ENCODE results near the gene GABRD. TPM values are rescaled to one million over a fixed set of nuclear protein-coding genes. Genes with fewer than 3 reads are reported as not detected.
"Not testable (repeated sequence)": the region's sequence is repeated elsewhere in the genome, so short reads cannot be mapped to it uniquely, and the experiment has no call there.

Gene GABRD
- total RNA-seq, 1 donor: not detected

GRCh38 chr1:1980467-1981141 lies 38.5 kb upstream of the GABRD start:
- H3K4me3 ChIP-seq (ENCODE audit: low read depth, low read length): no peak overlapping the region
- DNase-seq (ENCODE audit: low read depth): no peak
- TF ChIP-seq, protein P1, sequence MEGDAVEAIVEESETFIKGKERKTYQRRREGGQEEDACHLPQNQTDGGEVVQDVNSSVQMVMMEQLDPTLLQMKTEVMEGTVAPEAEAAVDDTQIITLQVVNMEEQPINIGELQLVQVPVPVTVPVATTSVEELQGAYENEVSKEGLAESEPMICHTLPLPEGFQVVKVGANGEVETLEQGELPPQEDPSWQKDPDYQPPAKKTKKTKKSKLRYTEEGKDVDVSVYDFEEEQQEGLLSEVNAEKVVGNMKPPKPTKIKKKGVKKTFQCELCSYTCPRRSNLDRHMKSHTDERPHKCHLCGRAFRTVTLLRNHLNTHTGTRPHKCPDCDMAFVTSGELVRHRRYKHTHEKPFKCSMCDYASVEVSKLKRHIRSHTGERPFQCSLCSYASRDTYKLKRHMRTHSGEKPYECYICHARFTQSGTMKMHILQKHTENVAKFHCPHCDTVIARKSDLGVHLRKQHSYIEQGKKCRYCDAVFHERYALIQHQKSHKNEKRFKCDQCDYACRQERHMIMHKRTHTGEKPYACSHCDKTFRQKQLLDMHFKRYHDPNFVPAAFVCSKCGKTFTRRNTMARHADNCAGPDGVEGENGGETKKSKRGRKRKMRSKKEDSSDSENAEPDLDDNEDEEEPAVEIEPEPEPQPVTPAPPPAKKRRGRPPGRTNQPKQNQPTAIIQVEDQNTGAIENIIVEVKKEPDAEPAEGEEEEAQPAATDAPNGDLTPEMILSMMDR (IDR thresholded peaks at IDR 0.05; ENCODE audit: insufficient read depth, low read length): no peak

- H3K4me3 ChIP-seq (ENCODE audit: low read depth, low read length): no peak overlapping the region
- TF ChIP-seq, protein P1 (IDR thresholded peaks at IDR 0.05; ENCODE audit: insufficient read depth, low read length): no peak
- DNase-seq (ENCODE audit: low read depth): no peak
These were observed 38.0 kb upstream of the GABRD start for GRCh38 chr1:1981142-1981500.

DNA sequence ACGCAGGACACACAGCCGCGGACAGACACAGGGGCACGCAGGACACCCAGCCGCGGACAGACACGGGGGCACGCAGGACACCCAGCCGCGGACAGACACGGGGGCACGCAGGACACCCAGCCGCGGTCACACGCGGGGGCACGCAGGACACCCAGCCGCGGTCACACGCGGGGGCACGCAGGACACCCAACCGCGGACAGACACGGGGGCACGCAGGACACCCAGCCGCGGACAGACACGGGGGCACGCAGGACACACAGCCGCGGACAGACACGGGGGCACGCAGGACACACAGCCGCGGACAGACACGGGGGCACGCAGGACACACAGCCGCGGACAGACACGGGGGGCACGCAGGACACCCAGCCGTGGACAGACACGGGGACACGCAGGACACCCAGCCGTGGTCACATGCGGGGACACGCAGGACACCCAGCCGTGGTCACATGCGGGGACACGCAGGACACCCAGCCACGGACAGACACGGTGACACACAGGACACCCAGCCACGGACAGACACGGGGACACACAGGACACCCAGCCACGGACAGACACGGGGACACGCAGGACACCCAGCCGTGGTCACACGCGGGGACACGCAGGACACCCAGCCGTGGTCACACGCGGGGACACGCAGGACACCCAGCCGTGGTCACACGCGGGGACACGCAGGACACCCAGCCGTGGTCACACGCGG lies 37.4 kb upstream of the GABRD start:
- not testable (repeated sequence) for DNase-seq (ENCODE audit: low read depth); H3K4me3 ChIP-seq (ENCODE audit: low read depth, low read length)

DNA sequence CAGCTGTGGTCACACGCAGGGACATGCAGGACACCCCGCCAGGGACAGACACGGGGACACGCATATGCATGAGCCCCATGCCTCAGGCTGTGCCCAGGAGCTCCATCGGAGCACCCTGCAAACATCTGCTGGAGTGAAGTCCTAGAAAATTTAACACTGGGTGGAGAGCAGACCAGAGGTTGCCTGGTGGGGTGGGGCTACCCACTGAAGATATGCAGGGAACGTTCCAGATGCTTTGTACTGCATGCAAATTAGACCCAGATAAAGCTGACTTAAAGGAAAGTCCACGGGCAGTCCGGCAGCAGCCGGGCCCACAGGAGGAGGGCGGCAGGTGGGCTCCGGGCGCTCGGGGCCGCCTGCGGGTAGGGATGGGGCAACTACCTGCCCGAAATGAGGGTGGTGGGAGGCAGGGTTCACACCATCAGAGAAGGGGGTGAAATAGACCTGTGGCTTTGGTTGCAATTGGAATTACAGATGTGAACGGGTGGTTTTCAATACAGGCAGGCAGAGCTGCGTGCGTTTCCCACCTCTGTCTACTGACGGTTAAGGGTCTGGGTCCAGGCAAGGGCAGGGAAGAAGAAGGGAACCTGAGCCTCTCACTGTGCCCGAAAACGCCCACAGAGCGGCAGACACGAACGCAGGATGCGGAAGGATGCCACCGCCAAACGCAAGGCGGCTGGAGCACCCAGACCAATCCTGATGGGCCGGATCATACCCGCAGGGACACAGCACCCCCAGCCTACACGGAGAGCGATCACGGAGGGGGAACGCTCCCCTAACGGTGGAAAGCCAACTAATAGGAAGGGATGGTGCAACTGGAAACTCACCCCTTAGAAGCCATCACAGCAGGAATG lies 36.5 kb upstream of the GABRD start:
- no peak for DNase-seq (ENCODE audit: low read depth)
- TF ChIP-seq, protein P1 (IDR thresholded peaks at IDR 0.05; ENCODE audit: insufficient read depth, low read length): no peak
- H3K4me3 ChIP-seq (ENCODE audit: low read depth, low read length): no peak overlapping the region

DNA sequence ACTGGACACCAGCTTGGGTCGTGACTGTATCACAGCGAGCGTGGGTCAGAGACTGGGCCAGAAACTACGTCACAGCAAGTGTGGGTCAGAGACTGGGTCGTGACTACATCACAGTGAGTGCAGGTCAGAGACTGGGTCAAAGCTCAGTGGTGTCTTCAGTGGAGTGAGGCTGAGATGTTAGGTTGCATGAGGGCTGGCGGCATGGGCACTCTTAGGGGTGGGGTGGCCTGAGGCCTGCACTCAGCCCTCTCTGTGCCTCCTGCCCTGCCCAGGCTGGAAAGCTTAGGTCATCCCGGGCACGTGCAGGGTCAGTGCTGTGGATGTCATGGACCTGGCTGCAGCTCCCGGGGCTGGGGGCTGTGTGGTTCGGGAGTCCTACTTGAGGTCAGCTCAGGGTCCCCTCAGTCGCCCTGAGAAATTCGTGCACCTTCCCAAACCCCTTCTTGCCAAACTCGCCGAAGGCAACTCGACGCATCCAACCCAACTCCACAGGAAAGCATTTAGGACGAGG lies 34.5 kb upstream of the GABRD start:
- no peak for DNase-seq (ENCODE audit: low read depth)
- TF ChIP-seq, protein P1 (IDR thresholded peaks at IDR 0.05; ENCODE audit: insufficient read depth, low read length): no peak
- no peak overlapping the region for H3K4me3 ChIP-seq (ENCODE audit: low read depth, low read length)

- H3K4me3 ChIP-seq (ENCODE audit: low read depth, low read length): no peak overlapping the region
- no peak for DNase-seq (ENCODE audit: low read depth)
- TF ChIP-seq, protein P1 (IDR thresholded peaks at IDR 0.05; ENCODE audit: insufficient read depth, low read length): no peak
These were observed 33.6 kb upstream of the GABRD start for GRCh38 chr1:1985375-1986050.
